Neutrophil (primary cell): ENCODE measurements around the gene MPST.

Experiments
- H3K27ac ChIP-seq: fragments of 200-600 bp; sonication (generic); 2 replicates; pipeline ENCODE4 v1.5.1; 2016; ENCODE audit warnings: mild to moderate bottlenecking, moderate library complexity
- H3K27me3 ChIP-seq: fragments of 200-600 bp; sonication (generic); 2 replicates; pipeline ENCODE4 v1.6.0; 2016; ENCODE audit warnings: mild to moderate bottlenecking
- H3K36me3 ChIP-seq: fragments of 200-600 bp; sonication (generic); 2 replicates; pipeline ENCODE4 v1.5.1; 2017
- H3K4me1 ChIP-seq, 2 experiments: fragments of 200-600 bp in 1 of 2; sonication (generic) in 1 of 2; 1 replicate in 1 of 2; 2 replicates in 1 of 2; pipeline versions ENCODE4 v1.5.1 to v1.6.1; 2013 to 2016; ENCODE audit warnings: low read depth in 1 of 2, low read length in 1 of 2, mild to moderate bottlenecking in 1 of 2, moderate library complexity in 1 of 2; ENCODE audit not compliant: control insufficient read depth in 1 of 2, insufficient read depth in 1 of 2
- H3K4me3 ChIP-seq, 2 experiments: fragments of 200-600 bp in 1 of 2; sonication (generic) in 1 of 2; 1 replicate in 1 of 2; 2 replicates in 1 of 2; pipeline ENCODE4 v1.5.1; 2013 to 2016; ENCODE audit warnings: low read depth in 1 of 2, low read length in 1 of 2, mild to moderate bottlenecking in 1 of 2, moderate library complexity in 1 of 2
- H3K9me3 ChIP-seq: fragments of 200-600 bp; sonication (generic); 2 replicates; pipeline ENCODE4 v1.5.1; 2016
- TF ChIP-seq, protein P1 (sequence below): fragments of 200-600 bp; sonication (generic); IDR thresholded peaks from 2 replicates; pipeline ENCODE4 v1.5.1; 2016; ENCODE audit warnings: antibody characterized with exemption

The MPST gene

DNA sequence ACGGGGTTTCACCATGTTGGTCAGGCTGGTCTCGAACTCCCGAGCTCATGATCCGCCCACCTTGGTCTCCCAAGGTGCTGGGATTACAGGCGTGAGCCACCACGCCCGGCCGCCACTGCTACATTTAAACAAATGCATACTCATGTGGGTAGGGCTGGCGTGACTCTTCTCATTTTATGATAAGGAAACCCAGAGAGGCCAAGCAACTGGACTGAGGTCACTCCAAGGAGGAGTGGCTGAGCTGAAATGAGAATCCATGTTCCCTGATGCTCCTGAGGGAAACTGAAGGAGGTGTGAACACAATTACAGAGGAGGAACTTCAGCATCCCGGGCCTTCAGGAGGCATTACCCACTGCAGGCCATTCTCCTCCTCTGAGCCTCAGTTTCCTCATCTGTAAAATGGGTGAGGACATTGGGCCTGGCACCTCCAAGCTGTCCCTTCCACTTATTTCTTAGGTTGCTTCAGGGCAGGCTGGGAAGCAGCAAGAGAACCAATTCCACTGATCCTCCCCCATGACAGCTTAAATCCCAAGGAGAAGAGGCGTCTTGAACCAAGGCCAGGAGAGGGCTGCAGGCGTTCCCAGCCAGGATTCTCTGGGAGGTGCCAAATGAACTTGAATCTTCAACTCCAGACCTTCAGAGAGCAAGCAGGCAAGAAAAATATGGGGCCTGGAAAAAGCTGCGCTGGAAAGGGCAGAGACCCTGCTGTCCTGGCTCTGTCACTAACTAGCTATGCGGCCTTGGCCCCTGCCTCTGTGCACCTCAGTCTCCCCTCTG lies 3.2 kb upstream of the MPST start:
- Histone ChIP-seq H3K9me3 (no peaks in the 10 kb centered on the region), H3K4me3 (no peak overlapping the region), H3K36me3 (peaks cover 12% of the 10 kb centered on the region), H3K27me3 (no peaks in the 10 kb centered on the region), H3K4me1 (peaks cover 34 to 41% of the 10 kb centered on the region in 2 experiments), H3K27ac (no peak overlapping the region)
- TF ChIP-seq, protein P1, sequence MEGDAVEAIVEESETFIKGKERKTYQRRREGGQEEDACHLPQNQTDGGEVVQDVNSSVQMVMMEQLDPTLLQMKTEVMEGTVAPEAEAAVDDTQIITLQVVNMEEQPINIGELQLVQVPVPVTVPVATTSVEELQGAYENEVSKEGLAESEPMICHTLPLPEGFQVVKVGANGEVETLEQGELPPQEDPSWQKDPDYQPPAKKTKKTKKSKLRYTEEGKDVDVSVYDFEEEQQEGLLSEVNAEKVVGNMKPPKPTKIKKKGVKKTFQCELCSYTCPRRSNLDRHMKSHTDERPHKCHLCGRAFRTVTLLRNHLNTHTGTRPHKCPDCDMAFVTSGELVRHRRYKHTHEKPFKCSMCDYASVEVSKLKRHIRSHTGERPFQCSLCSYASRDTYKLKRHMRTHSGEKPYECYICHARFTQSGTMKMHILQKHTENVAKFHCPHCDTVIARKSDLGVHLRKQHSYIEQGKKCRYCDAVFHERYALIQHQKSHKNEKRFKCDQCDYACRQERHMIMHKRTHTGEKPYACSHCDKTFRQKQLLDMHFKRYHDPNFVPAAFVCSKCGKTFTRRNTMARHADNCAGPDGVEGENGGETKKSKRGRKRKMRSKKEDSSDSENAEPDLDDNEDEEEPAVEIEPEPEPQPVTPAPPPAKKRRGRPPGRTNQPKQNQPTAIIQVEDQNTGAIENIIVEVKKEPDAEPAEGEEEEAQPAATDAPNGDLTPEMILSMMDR: no peak

DNA sequence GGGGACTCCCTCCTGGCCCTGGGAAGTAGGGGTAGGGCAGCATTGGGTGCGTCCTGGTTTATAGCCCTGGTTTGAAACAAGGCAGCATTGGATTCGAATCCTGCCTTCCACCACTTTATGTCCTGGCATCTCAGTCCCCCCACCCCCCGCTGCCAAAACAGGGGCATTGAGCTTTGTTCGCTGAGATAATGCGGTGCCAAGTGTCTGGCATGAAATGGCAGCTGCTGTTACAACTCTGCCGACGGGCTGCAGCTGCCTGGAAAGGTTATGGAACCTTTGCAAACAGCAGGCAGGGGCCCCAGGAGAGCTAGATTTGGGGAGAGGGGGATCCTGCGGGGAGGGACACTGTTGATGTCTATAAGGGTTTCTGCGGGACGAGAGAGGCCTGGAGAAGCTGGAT lies 2.2 kb upstream of the MPST start:
- Histone ChIP-seq H3K36me3 (peaks cover 12% of the 10 kb centered on the region), H3K27ac (no peak overlapping the region), H3K4me1 (peaks cover 40 to 41% of the 10 kb centered on the region in 2 experiments), H3K27me3 (no peaks in the 10 kb centered on the region), H3K4me3 (no peak overlapping the region), H3K9me3 (no peaks in the 10 kb centered on the region)
- TF ChIP-seq, protein P1: no peak

DNA sequence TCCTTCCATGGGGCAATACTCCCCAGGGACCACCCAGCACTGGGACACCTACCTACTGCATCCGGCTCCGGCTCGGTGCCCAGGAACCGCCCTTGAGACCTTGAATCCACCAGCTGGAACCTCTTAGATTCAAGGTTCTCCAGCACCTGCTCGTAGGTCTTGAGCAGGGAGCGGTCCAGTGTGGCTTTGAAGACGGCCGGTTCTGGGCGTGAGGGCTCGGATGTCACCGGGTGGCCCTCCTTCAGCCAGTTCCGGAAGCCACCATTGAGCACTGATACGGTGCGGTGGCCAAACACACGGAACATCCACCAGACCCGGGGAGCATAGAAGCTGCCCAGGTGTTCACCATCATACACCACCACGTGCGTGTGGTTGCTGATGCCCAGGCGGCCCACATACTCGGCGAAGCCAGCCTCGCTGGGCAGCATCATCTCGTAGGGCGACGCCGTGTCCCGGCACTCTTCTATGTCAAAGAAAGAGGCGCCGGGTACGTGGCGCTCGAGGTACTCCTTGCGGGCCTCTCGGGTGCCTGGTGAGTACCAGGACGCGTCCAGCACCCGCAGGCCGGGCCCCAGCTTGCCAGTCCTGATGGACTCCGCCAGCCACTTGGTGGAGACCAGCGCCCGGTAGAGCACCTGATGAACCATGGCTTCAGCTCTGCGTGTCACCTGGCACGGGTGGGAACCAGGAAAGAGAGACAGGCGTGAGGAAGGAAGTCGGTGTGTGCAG lies 1.3 kb upstream of the MPST start:
- TF ChIP-seq, protein P1: no peak
- no peaks in the 10 kb centered on the region for H3K9me3 ChIP-seq
- H3K27ac ChIP-seq: peak overlapping the region; percentile 91
- peaks cover 12% of the 10 kb centered on the region for H3K36me3 ChIP-seq
- H3K4me1 ChIP-seq: peaks cover 40 to 41% of the 10 kb centered on the region in 2 experiments
- H3K27me3 ChIP-seq: no peaks in the 10 kb centered on the region
- peak overlapping the region; percentile 85 to 89 for H3K4me3 ChIP-seq

DNA sequence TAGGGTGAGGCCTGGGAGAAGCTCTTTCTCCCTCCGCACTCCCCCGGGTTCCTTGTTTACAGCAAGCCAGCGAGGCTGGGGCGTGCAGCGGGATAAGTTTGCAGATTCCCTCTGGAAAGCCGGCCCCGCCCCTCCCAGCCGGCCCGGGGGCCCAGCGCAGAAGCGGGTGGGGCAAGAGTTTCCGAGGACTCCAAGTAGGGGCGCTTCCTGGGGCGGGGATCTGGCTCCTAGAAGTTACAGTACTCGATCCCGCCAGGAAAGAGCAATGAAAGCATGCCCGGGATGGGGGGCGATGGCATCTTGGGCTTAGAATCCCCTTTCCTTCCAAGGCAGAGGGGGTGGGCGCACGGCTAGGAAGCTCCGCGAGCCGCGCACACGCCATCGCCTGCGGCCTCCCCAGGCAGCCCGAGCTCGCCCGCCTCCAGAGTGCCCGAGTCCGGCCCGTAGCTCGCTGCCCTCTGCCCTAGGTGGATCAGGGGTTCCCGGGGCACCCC lies 680 bp upstream of the MPST start:
- peaks cover 12% of the 10 kb centered on the region for H3K36me3 ChIP-seq
- H3K27me3 ChIP-seq: no peaks in the 10 kb centered on the region
- H3K27ac ChIP-seq: peak overlapping the region; percentile 91
- TF ChIP-seq, protein P1: no peak
- peaks cover 36 to 37% of the 10 kb centered on the region in 2 experiments for H3K4me1 ChIP-seq
- H3K4me3 ChIP-seq: peak overlapping the region; percentile 85 to 89
- H3K9me3 ChIP-seq: no peaks in the 10 kb centered on the region

DNA sequence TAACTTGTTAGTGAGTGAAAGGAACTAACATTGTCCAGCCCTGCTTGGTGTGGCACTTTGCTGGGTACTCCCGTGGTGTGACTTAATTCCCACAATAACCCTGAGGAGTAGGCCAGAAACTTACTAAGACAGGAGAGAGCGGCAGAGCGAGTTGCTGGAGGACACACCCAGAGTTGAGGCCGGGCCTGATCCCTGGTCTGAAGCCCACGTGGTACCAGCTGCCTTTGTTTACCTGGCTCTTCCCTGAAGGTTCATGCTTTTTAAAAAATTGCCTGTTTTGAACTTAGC lies 594 bp downstream of the MPST start:
- peak overlapping the region; percentile 89 to 91 for H3K4me3 ChIP-seq
- no peaks in the 10 kb centered on the region for H3K9me3 ChIP-seq
- TF ChIP-seq, protein P1: no peak
- H3K27me3 ChIP-seq: no peaks in the 10 kb centered on the region
- peaks cover 24% of the 10 kb centered on the region for H3K36me3 ChIP-seq
- H3K4me1 ChIP-seq: peaks cover 34 to 37% of the 10 kb centered on the region in 2 experiments
- H3K27ac ChIP-seq: peak overlapping the region; percentile 91
